Measurements from ENCODE around the gene SORBS1.

DNA sequence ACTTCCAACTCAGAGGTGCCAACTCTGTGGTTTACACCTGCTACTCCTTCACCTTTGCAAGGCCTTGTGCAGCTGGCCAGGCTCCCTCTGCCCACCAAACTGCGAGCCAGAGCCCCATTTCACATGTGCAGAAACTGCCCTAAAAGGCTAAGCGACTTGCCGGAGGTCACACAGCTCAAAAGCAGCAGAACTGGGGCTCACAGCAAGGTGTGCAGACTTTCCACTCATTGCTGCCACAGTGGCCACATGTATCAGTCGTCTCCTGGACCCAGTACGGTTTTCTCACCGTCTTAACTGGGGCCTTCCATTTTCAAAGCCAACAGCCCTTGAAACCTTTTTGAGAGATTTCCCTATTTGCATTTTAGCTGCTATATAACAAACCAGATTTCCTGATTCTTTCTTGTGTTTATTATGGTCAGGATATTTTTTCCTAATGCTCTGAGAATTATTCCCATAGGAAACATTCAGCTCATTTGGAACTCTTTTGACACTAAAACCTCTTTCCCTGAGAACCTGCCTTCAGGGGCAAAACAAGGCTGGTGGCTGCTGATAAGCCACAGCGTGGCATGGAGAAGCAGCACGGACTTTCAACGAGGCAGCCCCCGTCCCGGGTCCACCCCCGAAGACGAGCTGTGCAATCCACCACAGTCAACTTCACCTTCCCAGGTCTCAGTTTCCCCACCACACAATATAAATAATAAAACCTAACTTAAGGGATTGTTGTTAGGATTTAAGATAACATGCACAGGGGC lies 29.9 kb downstream of the SORBS1 start:
- TF ChIP-seq GATA2 (IDR thresholded peaks at IDR 0.05; ENCODE audit: low read depth, low read length) (no peak), GATA3 (IDR thresholded peaks at IDR 0.05; ENCODE audit: low read depth, low read length) (no peak)

All from SH-SY5Y (cell line).